ENCODE measurements around the gene TRNT1. TPM values are rescaled to one million over a fixed set of nuclear protein-coding genes. Genes with fewer than 3 reads are reported as not detected.

Gene TRNT1
- total and polyA plus RNA-seq, 2 donors (not counting 1 experiment from before 2014, with no cell fraction given) = 14.9 to 27.7 TPM

- Histone ChIP-seq H3K9me3 (ENCODE audit: control insufficient read depth, insufficient read depth, low read depth, low read length) (no peaks in the 10 kb centered on the region), H3K4me3 (replicated peaks in 1 of 4; ENCODE audit: control extremely low read depth in 1 of 4, insufficient read depth in 1 of 4, low read depth in 3 of 4, low read length in 4 of 4) (no peak overlapping the region), H3K36me3 (ENCODE audit: control insufficient read depth, insufficient read depth, low read length) (no peaks in the 10 kb centered on the region), H4K20me1 (ENCODE audit: control insufficient read depth, extremely low read depth, insufficient read depth, low read length) (no peaks in the 10 kb centered on the region), H3K9ac (ENCODE audit: insufficient read depth, low read length) (no peak overlapping the region), H2AFZ (ENCODE audit: low read length) (no peak overlapping the region), H3K79me2 (ENCODE audit: control insufficient read depth, insufficient read depth, low read length) (no peaks in the 10 kb centered on the region), H3K27me3 (ENCODE audit: control insufficient read depth, insufficient read depth, low read length) (no peaks in the 10 kb centered on the region), H3K27ac (ENCODE audit: insufficient read depth, low read length) (no peak overlapping the region), H3K4me1 (ENCODE audit: control insufficient read depth, extremely low read depth, insufficient read depth, low read length) (no peaks in the 10 kb centered on the region), H3K4me2 (ENCODE audit: extremely low read depth, insufficient read depth, low read length) (no peak overlapping the region)
- TF ChIP-seq EZH2 (IDR thresholded peaks at IDR 0.05; ENCODE audit: low read length, missing control alignments) (no peak), CTCF (conservative IDR thresholded peaks at IDR 0.05 in 1 of 2, IDR thresholded peaks at IDR 0.05 in 1 of 2; ENCODE audit: low read depth in 1 of 2, low read length in 2 of 2) (no peak)
- no peak for DNase-seq (ENCODE audit: low read depth in 2 of 2)
Observed at GRCh38 chr3:3082234-3082924, 44.4 kb upstream of the TRNT1 start.

- Histone ChIP-seq H3K9ac (ENCODE audit: insufficient read depth, low read length) (no peak overlapping the region), H3K27me3 (ENCODE audit: control insufficient read depth, insufficient read depth, low read length) (no peaks in the 10 kb centered on the region)
- DNase-seq (ENCODE audit: low read depth in 2 of 2) = no peak
Observed at GRCh38 chr3:3084890-3085289, 41.9 kb upstream of the TRNT1 start.

GRCh38 chr3:3085782-3086181 is 41.0 kb upstream of the TRNT1 start:
- H3K4me1 ChIP-seq (ENCODE audit: control insufficient read depth, extremely low read depth, insufficient read depth, low read length) = no peaks in the 10 kb centered on the region
- H3K9me3 ChIP-seq (ENCODE audit: control insufficient read depth, insufficient read depth, low read depth, low read length) = no peaks in the 10 kb centered on the region
- no peaks in the 10 kb centered on the region for H3K36me3 ChIP-seq (ENCODE audit: control insufficient read depth, insufficient read depth, low read length)
- no peak overlapping the region for H3K4me3 ChIP-seq (replicated peaks in 1 of 4; ENCODE audit: control extremely low read depth in 1 of 4, insufficient read depth in 1 of 4, low read depth in 3 of 4, low read length in 4 of 4)
- TF ChIP-seq CTCF (conservative IDR thresholded peaks at IDR 0.05 in 1 of 2, IDR thresholded peaks at IDR 0.05 in 1 of 2; ENCODE audit: low read depth in 1 of 2, low read length in 2 of 2) (no peak), EZH2 (IDR thresholded peaks at IDR 0.05; ENCODE audit: low read length, missing control alignments) (no peak)
- H3K4me2 ChIP-seq (ENCODE audit: extremely low read depth, insufficient read depth, low read length) = no peak overlapping the region
- H3K79me2 ChIP-seq (ENCODE audit: control insufficient read depth, insufficient read depth, low read length) = no peaks in the 10 kb centered on the region
- no peaks in the 10 kb centered on the region for H3K27me3 ChIP-seq (ENCODE audit: control insufficient read depth, insufficient read depth, low read length)
- DNase-seq (ENCODE audit: low read depth in 2 of 2) = no peak
- no peaks in the 10 kb centered on the region for H4K20me1 ChIP-seq (ENCODE audit: control insufficient read depth, extremely low read depth, insufficient read depth, low read length)
- no peak overlapping the region for H2AFZ ChIP-seq (ENCODE audit: low read length)
- H3K9ac ChIP-seq (ENCODE audit: insufficient read depth, low read length) = no peak overlapping the region
- no peak overlapping the region for H3K27ac ChIP-seq (ENCODE audit: insufficient read depth, low read length)

More at GRCh38 chr3:3084890-3085289, 41.9 kb upstream of the TRNT1 start:
- H3K9me3 ChIP-seq (ENCODE audit: control insufficient read depth, insufficient read depth, low read depth, low read length) = no peaks in the 10 kb centered on the region
- no peak overlapping the region for H2AFZ ChIP-seq (ENCODE audit: low read length)
- H3K4me1 ChIP-seq (ENCODE audit: control insufficient read depth, extremely low read depth, insufficient read depth, low read length) = no peaks in the 10 kb centered on the region
- no peaks in the 10 kb centered on the region for H3K79me2 ChIP-seq (ENCODE audit: control insufficient read depth, insufficient read depth, low read length)
- TF ChIP-seq CTCF (conservative IDR thresholded peaks at IDR 0.05 in 1 of 2, IDR thresholded peaks at IDR 0.05 in 1 of 2; ENCODE audit: low read depth in 1 of 2, low read length in 2 of 2) = no peak
- no peak for TF ChIP-seq EZH2 (IDR thresholded peaks at IDR 0.05; ENCODE audit: low read length, missing control alignments)
- H3K4me3 ChIP-seq (replicated peaks in 1 of 4; ENCODE audit: control extremely low read depth in 1 of 4, insufficient read depth in 1 of 4, low read depth in 3 of 4, low read length in 4 of 4) = no peak overlapping the region
- no peaks in the 10 kb centered on the region for H3K36me3 ChIP-seq (ENCODE audit: control insufficient read depth, insufficient read depth, low read length)
- H3K27ac ChIP-seq (ENCODE audit: insufficient read depth, low read length) = no peak overlapping the region
- no peaks in the 10 kb centered on the region for H4K20me1 ChIP-seq (ENCODE audit: control insufficient read depth, extremely low read depth, insufficient read depth, low read length)
- H3K4me2 ChIP-seq (ENCODE audit: extremely low read depth, insufficient read depth, low read length) = no peak overlapping the region
